ENCODE measurements around the gene CUL2.
"Not testable (repeated sequence)": the region's sequence is repeated elsewhere in the genome, so short reads cannot be mapped to it uniquely, and the experiment has no call there.

Gene CUL2

GRCh38 chr10:35079763-35080162 lies 10.4 kb downstream of the CUL2 start:
- no peak for DNase-seq (ENCODE audit: low read depth)

DNA sequence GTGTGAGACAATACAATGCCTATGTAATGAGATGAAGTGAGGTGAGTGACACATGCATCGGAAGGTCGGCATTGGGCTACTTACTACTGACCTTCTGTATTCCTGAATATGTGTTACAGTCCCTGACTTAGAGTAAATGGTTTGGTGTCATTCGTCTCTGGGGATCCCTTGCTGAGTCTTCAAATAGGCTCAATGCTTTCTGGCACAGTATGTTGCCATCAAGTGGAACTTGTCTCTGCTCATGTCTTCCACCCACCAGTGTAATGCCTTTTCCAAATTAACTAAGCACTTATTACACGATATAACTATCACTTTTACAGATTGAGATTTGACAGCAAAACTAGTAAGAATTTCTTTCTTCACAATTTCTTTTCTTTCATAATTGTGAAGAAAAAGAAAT lies 10.9 kb downstream of the CUL2 start:
- DNase-seq (ENCODE audit: low read depth): no peak

DNA sequence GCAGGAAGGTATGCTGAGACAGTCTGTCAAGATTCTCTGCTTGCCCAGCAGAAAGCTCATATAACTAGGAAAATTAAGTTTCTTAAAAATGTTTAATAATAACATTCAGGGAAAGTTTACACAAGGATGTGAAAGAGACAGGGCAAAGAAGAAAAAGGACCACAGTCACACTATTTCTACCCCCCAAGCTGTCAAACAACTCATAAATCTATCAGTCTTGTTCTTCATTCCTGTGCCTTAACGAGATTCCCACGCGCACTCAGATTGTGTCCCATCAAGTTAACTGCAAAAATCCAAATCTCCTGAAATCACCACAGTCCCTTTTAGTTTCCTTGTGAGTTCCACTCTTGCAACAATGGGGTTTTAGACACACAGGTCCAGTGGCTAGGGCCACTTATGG lies 14.9 kb downstream of the CUL2 start:
- no peak for DNase-seq (ENCODE audit: low read depth)

GRCh38 chr10:35074266-35074665 lies 15.9 kb downstream of the CUL2 start:
- no peak for DNase-seq (ENCODE audit: low read depth)

GRCh38 chr10:35070521-35070920 lies 19.6 kb downstream of the CUL2 start:
- DNase-seq (ENCODE audit: low read depth): no peak

DNA sequence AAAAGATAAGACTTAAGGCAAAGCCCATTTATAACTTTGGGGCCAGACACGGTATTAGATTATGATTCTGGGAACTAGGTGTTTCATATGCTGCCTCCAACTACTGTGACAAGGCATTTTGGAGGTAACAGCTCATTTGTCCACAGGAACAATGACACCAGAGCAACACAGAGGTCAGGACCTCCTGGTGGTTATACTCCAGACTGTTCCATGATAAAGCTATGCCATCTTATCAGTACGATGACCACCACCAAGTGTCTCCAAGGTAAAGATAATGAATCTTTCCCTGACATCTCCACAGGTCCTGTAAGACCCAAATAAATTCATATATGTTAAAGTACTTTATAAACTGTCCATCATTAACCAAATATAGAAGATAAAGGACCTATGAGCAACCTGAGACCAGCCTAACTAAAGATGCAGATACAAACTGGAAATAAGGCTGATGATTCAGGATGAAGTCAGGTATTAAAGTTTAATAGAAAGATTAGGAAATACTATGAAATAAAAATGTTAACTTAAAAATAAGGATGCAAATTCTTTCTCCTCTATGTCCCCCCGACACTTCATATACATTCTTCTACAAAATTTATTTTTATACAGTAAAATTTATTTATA lies 26.2 kb downstream of the CUL2 start:
- no peak for DNase-seq (ENCODE audit: low read depth)

- no peak for DNase-seq (ENCODE audit: low read depth)
Measured at GRCh38 chr10:35059481-35059880, 30.7 kb downstream of the CUL2 start.

- no peak for DNase-seq (ENCODE audit: low read depth)
Measured at GRCh38 chr10:35058686-35059085, 31.5 kb downstream of the CUL2 start.

DNA sequence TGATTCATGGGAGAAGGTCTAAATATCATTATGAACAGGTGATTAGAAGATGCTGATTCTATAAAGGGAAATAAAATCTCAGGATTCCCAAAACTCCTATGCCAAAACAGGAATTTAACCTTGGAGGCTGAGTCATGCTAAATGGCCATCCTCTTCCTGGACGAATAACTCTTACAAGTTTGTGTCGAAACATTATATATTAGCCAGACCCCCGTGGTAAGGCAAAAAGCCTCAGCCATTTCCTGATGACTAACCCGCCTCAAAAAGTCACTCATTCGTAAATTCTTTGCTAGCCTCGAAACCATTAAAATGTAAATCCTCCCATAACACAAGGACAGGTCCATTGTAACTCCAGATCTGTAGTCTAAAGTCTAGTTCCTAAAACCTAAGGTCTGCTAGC lies 32.0 kb downstream of the CUL2 start:
- no peak for DNase-seq (ENCODE audit: low read depth)

DNA sequence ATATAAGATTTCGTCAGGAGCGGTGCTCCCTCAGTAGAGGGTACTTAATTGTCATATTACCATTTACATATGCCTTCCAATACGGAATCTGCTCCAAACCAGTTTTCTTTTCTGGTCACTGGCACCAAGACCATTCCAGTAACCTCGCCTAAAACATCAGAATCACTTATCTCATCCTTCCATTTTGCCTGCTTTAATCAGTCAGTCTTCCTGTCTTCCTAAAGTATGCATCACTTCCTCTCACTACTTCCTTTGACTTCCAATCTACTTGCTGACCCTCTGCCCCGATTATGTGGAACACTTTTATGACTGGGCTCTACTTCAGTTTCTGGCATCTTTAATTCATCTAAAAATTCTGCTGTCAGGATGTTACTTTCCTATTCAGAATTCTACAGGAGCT lies 33.5 kb downstream of the CUL2 start:
- DNase-seq (ENCODE audit: low read depth): no peak

GRCh38 chr10:35056133-35056532 lies 34.0 kb downstream of the CUL2 start:
- DNase-seq (ENCODE audit: low read depth): no peak

GRCh38 chr10:35050568-35050967 lies 39.6 kb downstream of the CUL2 start:
- DNase-seq (ENCODE audit: low read depth): no peak

DNA sequence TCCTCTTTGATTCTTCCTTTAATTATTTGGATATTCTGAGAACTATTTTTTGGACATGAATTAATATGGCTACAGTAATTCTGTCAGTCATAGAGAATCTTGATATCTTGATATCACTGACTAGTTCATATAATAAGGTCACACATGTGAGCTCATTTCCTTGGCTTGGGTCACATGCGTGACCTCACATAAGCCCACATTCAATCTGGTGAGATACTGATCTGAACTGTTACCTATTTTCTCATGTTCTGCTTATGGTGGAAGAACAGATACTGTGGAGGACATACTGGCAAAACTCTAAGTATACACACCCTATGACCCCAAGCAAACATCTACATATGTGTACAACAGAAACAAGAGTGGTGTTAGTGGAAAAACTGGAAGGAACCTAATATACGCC lies 44.1 kb downstream of the CUL2 start:
- no peak for DNase-seq (ENCODE audit: low read depth)

- DNase-seq (ENCODE audit: low read depth): not testable (repeated sequence)
Measured at GRCh38 chr10:35045275-35045674, 44.9 kb downstream of the CUL2 start.

DNA sequence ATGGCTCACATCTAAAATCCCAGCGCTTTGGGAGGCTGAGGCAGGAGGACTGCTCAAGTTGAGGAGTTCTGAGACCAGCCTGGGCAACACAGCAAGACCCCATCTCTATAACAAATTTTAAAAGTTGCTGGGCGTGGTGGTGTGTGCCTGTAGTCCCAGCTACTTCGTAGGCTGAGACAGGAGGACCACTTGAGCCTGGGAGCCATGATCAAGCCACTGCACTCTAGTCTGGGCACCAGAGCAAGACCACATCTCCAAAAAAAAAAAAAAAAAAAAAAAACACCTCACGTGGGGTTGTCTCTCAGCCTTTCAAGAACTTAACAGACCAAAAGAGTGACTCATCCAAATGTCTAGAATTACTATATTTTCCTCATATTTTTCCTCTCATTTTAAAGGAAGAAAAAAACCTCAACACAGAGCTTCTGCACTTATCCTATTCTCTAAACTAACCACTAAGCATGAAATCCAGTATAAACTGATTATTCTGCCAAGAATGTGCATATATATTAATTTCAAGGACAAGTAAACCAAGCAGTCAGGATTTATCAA lies 46.3 kb downstream of the CUL2 start:
- DNase-seq (ENCODE audit: low read depth): no peak

- no peak for DNase-seq (ENCODE audit: low read depth)
Measured at GRCh38 chr10:35042783-35043182, 47.4 kb downstream of the CUL2 start.

- no peak for DNase-seq (ENCODE audit: low read depth)
Measured at GRCh38 chr10:35041502-35041879, 48.6 kb downstream of the CUL2 start.

GRCh38 chr10:35040760-35041501 lies 49.2 kb downstream of the CUL2 start:
- no peak for DNase-seq (ENCODE audit: low read depth)

DNA sequence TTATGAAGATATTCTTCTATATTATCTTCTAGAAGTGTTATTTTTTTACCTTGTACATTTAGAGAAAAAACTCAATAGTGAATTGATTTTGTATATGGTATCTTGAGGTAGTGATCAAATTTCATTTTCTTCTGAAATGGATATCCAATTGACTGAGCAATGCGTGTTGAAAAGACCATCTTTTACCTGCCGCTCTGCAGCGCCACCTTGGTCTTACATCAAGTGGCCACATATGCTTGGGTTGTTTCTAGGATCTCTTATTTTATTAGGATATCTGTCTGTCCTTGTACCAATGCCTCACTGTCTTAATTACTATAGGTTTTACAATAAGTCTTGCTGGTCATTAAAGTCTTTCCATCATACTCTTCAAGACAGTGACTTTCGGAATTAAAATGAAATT lies 53.0 kb downstream of the CUL2 start:
- DNase-seq (ENCODE audit: low read depth): no peak

- no peak for DNase-seq (ENCODE audit: low read depth)
Measured at GRCh38 chr10:35035606-35036005, 54.5 kb downstream of the CUL2 start.

DNA sequence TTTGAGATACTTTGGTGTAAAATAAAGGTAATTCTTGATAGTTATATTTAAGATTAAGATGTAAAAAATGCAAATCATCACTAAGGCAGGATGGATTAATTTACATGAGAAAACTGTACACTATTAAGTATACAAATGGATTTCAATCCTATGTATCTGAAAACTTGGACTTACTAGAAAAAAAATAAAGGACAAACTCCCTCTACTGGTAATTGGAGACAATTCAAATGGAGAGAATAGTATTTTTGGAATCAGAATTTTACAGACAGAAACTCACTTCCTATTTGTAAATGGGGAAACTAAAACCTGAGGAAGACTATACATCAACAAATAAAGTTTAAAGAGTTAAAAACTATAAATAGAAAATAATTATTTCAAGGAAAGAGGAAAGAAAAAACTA lies 62.6 kb downstream of the CUL2 start:
- no peak for DNase-seq (ENCODE audit: low read depth)

GRCh38 chr10:35025916-35026315 lies 64.2 kb downstream of the CUL2 start:
- no peak for DNase-seq (ENCODE audit: low read depth)

DNA sequence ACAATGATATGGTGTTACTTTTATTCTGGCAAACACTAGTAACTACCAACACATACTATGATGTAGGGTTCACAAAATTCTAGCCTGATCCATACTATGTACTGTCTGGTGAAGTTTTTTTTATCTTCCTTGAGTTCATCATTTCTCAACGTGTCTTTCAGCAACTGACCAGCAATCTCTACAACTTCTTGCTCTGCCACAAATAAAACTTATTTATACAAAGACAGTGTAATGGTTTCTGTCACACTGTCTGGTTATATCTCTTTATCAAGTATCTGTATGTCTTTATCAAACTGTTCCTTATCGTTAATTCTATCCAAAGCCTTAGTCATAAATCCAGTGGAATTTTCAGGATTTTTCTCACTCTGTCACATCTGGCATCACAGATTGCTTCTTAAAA lies 69.7 kb downstream of the CUL2 start:
- DNase-seq (ENCODE audit: low read depth): no peak
